MV-4-11 (cell line): ENCODE data around the gene C1orf50.

Experiments used
- DNase-seq: peaks from one replicate; lab custom pipeline; 2025; lab: John Stamatoyannopoulos, UW

C1orf50 gene

GRCh38 chr1:42759114-42759513, 7.9 kb upstream of the C1orf50 start:
- no peak for DNase-seq

- no peak for DNase-seq
These were observed 5.5 kb upstream of the C1orf50 start for GRCh38 chr1:42761567-42761966.

GRCh38 chr1:42762269-42762668, 4.8 kb upstream of the C1orf50 start:
- DNase-seq: no peak

GRCh38 chr1:42765269-42765668, 1.8 kb upstream of the C1orf50 start:
- no peak for DNase-seq

GRCh38 chr1:42765832-42766740, 963 bp upstream of the C1orf50 start:
- DNase-seq: peak; percentile 48

GRCh38 chr1:42767510-42768000, 506 bp downstream of the C1orf50 start:
- DNase-seq: no peak

GRCh38 chr1:42768172-42768571, 1.1 kb downstream of the C1orf50 start:
- DNase-seq: no peak

GRCh38 chr1:42769811-42770210, 2.8 kb downstream of the C1orf50 start:
- DNase-seq: no peak

- DNase-seq: no peak
These were observed 6.4 kb downstream of the C1orf50 start for GRCh38 chr1:42773420-42773819.

- no peak for DNase-seq
These were observed 8.0 kb downstream of the C1orf50 start for GRCh38 chr1:42774928-42775526.

- no peak for DNase-seq
These were observed 9.5 kb downstream of the C1orf50 start for GRCh38 chr1:42776502-42776901.

GRCh38 chr1:42777852-42778251, 10.8 kb downstream of the C1orf50 start:
- DNase-seq: no peak

GRCh38 chr1:42779725-42780124, 12.7 kb downstream of the C1orf50 start:
- DNase-seq: peak; percentile 40

- DNase-seq: no peak
These were observed 13.1 kb downstream of the C1orf50 start for GRCh38 chr1:42780176-42780575.

- DNase-seq: no peak
These were observed 16.0 kb downstream of the C1orf50 start for GRCh38 chr1:42783092-42783491.

GRCh38 chr1:42784547-42784945, 17.5 kb downstream of the C1orf50 start:
- no peak for DNase-seq

GRCh38 chr1:42784946-42785693, 18.1 kb downstream of the C1orf50 start, which contains the start of gene TMEM269:
TMEM269 (plus strand) TSS chr1:42784991; CDS start chr1:42789894, 4,903 bp downstream.
- no peak for DNase-seq

- no peak for DNase-seq
These were observed 19.0 kb downstream of the C1orf50 start for GRCh38 chr1:42786097-42786496.

GRCh38 chr1:42788021-42788420, 21.0 kb downstream of the C1orf50 start:
- DNase-seq: no peak

- no peak for DNase-seq
These were observed 26.8 kb downstream of the C1orf50 start for GRCh38 chr1:42793824-42794223.

GRCh38 chr1:42797414-42797813, 30.4 kb downstream of the C1orf50 start:
- DNase-seq: no peak

GRCh38 chr1:42797979-42798378, 30.9 kb downstream of the C1orf50 start:
- DNase-seq: no peak
